SK-N-MC (cell line): ENCODE measurements around the gene DCAF8L1.

Experiments used
- FOXP2 ChIP-seq: optimal IDR thresholded peaks from 2 replicates; pipeline ENCODE3; 2011; ENCODE audit warnings: mild to moderate bottlenecking, moderate library complexity; ENCODE audit not compliant: insufficient read depth; ENCODE audit errors: extremely low read length, control extremely low read depth
- POLR2AphosphoS5 ChIP-seq: IDR thresholded peaks from 2 replicates; pipeline ENCODE4 v1.6.1; 2012; ENCODE audit warnings: mild to moderate bottlenecking, low read depth, low read length, borderline replicate concordance

GRCh38 chrX:27976284-27976683 is 5.0 kb downstream of the DCAF8L1 start:
- TF ChIP-seq FOXP2 (no peak), POLR2AphosphoS5 (no peak)
